Glutamatergic neuron (in vitro differentiated cells): Measurements from ENCODE around the gene WDR38. TPM values are rescaled to one million over a fixed set of nuclear protein-coding genes. Genes with fewer than 3 reads are reported as not detected.

Experiments
- DNase-seq: peaks from one replicate; pipeline ENCODE4 v3.0.0; 2022
- H3K27ac Mint-ChIP-seq: one replicate; pipeline ENCODE4 v1.8.0; 2020; ENCODE audit warnings: mild to moderate bottlenecking, mixed read lengths, inconsistent platforms; ENCODE audit not compliant: unreplicated experiment
- H3K27me3 Mint-ChIP-seq: one replicate; pipeline ENCODE4 v1.8.0; 2020; ENCODE audit warnings: mild to moderate bottlenecking, moderate library complexity, mixed read lengths, inconsistent platforms; ENCODE audit not compliant: unreplicated experiment
- H3K36me3 Mint-ChIP-seq: one replicate; pipeline ENCODE4 v1.8.0; 2020; ENCODE audit warnings: mild to moderate bottlenecking, mixed read lengths, inconsistent platforms; ENCODE audit not compliant: unreplicated experiment
- H3K4me1 Mint-ChIP-seq: one replicate; pipeline ENCODE4 v1.8.0; 2020; ENCODE audit warnings: mild to moderate bottlenecking, low read depth, mixed read lengths, inconsistent platforms; ENCODE audit not compliant: unreplicated experiment
- H3K4me3 Mint-ChIP-seq: one replicate; pipeline ENCODE4 v1.8.0; 2020; ENCODE audit warnings: mild to moderate bottlenecking, mixed read lengths, inconsistent platforms; ENCODE audit not compliant: unreplicated experiment
- H3K9me3 Mint-ChIP-seq: one replicate; pipeline ENCODE4 v1.8.0; 2020; ENCODE audit warnings: mild to moderate bottlenecking, moderate library complexity, mixed read lengths, inconsistent platforms; ENCODE audit not compliant: unreplicated experiment
- total RNA-seq: library from RNA; stranded (reverse); fragmentation: NEBNext Ultra II Directional; extraction: Animal tissue kit (Norgen Biotek cat#: 25700); gene quantifications from one replicate; pipeline ENCODE4 v1.2.1, GENCODE V29; 2021; ENCODE audit not compliant: unreplicated experiment
- TF ChIP-seq, protein P1 (sequence below): fragments of 200-600 bp; sonication (generic); IDR thresholded peaks from one replicate; pipeline ENCODE4 v1.5.0; 2021; ENCODE audit not compliant: partially characterized antibody, unreplicated experiment

The WDR38 gene
- total RNA-seq, 1 donor from 2014 or later, result not detected

DNA sequence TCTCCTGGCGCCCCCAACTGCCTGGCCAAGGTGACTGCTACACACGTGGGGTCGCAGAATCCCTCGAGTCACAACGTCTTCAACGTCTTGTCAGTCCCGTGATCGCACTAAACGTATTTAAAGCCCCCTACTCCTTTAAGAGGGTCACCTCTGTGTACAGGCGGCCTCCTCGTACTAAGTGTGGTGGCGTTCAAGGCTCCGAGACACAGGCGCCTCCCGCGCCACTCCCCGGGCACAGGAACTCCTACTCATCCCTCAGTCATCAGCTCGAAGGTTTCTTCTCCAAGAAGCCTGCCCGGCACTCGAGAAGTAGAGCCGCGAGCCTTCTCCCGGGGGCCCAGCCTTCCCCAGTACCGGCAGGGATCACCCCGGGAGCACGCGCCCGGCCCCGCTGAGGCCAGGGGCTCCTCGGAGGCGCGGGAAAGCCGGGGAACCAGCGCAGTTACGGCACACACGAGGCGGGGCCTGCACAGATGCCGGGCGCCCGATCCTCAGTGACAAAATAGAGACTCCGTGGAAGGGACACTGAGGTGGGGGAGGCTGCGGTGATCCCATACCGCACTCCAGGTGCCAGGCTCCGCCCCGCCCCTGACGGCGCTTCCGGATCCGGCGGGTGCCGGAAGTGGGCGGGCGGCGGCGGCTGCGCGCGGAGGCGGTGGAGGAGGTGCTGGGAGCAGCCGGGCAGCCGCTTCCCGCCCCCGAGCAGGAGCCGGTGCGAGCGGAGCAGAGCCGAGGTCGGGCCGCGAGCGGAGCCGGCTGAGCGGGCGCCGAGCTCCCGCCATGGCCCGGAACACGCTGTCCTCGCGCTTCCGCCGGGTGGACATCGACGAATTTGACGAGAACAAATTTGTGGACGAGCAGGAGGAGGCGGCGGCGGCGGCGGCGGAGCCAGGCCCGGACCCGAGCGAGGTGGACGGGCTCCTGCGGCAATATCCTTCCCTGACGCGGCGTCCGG is 15.5 kb downstream of the WDR38 start:
- DNase-seq, result peak; percentile 92
- H3K27ac Mint-ChIP-seq, result peak overlapping the region; percentile 88
- H3K9me3 Mint-ChIP-seq, result peaks cover 3% of the 10 kb centered on the region

GRCh38 chr9:124869466-124869985 is 16.3 kb downstream of the WDR38 start:
- H3K9me3 Mint-ChIP-seq, result peaks cover 3% of the 10 kb centered on the region
- H3K27me3 Mint-ChIP-seq, result peaks cover 10% of the 10 kb centered on the region
- peak overlapping the region; percentile 89 for H3K4me3 Mint-ChIP-seq
- peaks cover 14% of the 10 kb centered on the region for H3K4me1 Mint-ChIP-seq
- no peaks in the 10 kb centered on the region for H3K36me3 Mint-ChIP-seq
- DNase-seq, result peak; percentile 55
- peak overlapping the region; percentile 72 for H3K27ac Mint-ChIP-seq
- TF ChIP-seq, protein P1, sequence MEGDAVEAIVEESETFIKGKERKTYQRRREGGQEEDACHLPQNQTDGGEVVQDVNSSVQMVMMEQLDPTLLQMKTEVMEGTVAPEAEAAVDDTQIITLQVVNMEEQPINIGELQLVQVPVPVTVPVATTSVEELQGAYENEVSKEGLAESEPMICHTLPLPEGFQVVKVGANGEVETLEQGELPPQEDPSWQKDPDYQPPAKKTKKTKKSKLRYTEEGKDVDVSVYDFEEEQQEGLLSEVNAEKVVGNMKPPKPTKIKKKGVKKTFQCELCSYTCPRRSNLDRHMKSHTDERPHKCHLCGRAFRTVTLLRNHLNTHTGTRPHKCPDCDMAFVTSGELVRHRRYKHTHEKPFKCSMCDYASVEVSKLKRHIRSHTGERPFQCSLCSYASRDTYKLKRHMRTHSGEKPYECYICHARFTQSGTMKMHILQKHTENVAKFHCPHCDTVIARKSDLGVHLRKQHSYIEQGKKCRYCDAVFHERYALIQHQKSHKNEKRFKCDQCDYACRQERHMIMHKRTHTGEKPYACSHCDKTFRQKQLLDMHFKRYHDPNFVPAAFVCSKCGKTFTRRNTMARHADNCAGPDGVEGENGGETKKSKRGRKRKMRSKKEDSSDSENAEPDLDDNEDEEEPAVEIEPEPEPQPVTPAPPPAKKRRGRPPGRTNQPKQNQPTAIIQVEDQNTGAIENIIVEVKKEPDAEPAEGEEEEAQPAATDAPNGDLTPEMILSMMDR, result no peak

More for the DNA sequence above, 15.5 kb downstream of the WDR38 start:
- H3K4me3 Mint-ChIP-seq, result peak overlapping the region; percentile 94
- peaks cover 10% of the 10 kb centered on the region for H3K27me3 Mint-ChIP-seq
- no peaks in the 10 kb centered on the region for H3K36me3 Mint-ChIP-seq
- H3K4me1 Mint-ChIP-seq, result peaks cover 14% of the 10 kb centered on the region
- TF ChIP-seq, protein P1, result no peak

- peaks cover 3% of the 10 kb centered on the region for H3K9me3 Mint-ChIP-seq
- no peaks in the 10 kb centered on the region for H3K36me3 Mint-ChIP-seq
- peak overlapping the region; percentile 72 for H3K27ac Mint-ChIP-seq
- H3K4me1 Mint-ChIP-seq, result peaks cover 14% of the 10 kb centered on the region
- H3K27me3 Mint-ChIP-seq, result peaks cover 10% of the 10 kb centered on the region
- no peak for DNase-seq
- H3K4me3 Mint-ChIP-seq, result peak overlapping the region; percentile 89
- TF ChIP-seq, protein P1, result no peak
These were observed 16.8 kb downstream of the WDR38 start for GRCh38 chr9:124869986-124870560.

- TF ChIP-seq, protein P1, result no peak
- Mint-ChIP-seq H3K4me1 (peaks cover 14% of the 10 kb centered on the region), H3K9me3 (peaks cover 3% of the 10 kb centered on the region), H3K27me3 (peaks cover 10% of the 10 kb centered on the region), H3K27ac (no peak overlapping the region), H3K36me3 (no peaks in the 10 kb centered on the region), H3K4me3 (peak overlapping the region; percentile 89)
- no peak for DNase-seq
These were observed 17.5 kb downstream of the WDR38 start for GRCh38 chr9:124870723-124871122.

DNA sequence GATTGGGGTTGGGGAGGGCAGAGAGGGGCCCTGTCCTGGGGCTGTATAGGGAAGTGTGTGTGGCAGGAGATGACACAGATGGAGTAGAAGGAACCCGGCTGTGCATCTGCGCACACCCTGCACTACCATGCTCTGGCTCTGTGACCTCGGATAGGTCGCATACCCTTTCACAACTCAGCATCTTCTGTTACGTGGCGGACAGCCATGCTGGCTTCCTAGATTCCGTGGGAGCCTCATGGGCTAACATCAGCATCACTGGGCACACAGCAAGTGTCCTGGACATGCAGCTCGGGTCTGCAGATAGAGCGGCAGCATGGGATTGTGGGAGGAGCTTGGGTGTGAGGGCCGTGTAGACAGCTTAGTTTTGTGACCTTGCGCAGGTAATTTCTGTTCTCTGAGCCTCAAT is 17.9 kb downstream of the WDR38 start:
- H3K27me3 Mint-ChIP-seq, result peaks cover 10% of the 10 kb centered on the region
- TF ChIP-seq, protein P1, result no peak
- H3K27ac Mint-ChIP-seq, result no peak overlapping the region
- DNase-seq, result no peak
- H3K36me3 Mint-ChIP-seq, result no peaks in the 10 kb centered on the region
- peaks cover 14% of the 10 kb centered on the region for H3K4me1 Mint-ChIP-seq
- H3K9me3 Mint-ChIP-seq, result peaks cover 3% of the 10 kb centered on the region
- peak overlapping the region; percentile 31 for H3K4me3 Mint-ChIP-seq
